Measurements from ENCODE around the gene RXRA.

GRCh38 chr9:134381671-134382516 is 55.6 kb downstream of the RXRA start:
- no peak for TF ChIP-seq USF2 (IDR thresholded peaks at IDR 0.05; ENCODE audit: borderline replicate concordance, low read depth, low read length)
- TF ChIP-seq NR2C1 (IDR thresholded peaks at IDR 0.05), result no peak
- TF ChIP-seq NFYB (IDR thresholded peaks at IDR 0.05; ENCODE audit: insufficient read depth, low read depth, low read length), result no peak
- peak; percentile 9 to 59 (median 47); a peak in 5 of 6 replicates for TF ChIP-seq CTCF (IDR thresholded peaks at IDR 0.05 in 2 of 3, conservative IDR thresholded peaks at IDR 0.05 in 1 of 3; ENCODE audit: control insufficient read depth in 2 of 3, extremely low read depth in 1 of 3, insufficient read depth in 1 of 3, low read depth in 3 of 3, low read length in 3 of 3)
- TF ChIP-seq POU2F2 (IDR thresholded peaks at IDR 0.05; ENCODE audit: borderline replicate concordance, low read depth, low read length), result no peak
- no peak for TF ChIP-seq SREBF2 (IDR thresholded peaks at IDR 0.05; ENCODE audit: low read length)
- TF ChIP-seq MAX (IDR thresholded peaks at IDR 0.05; ENCODE audit: low read depth, low read length), result no peak
- no peak for TF ChIP-seq POLR2A (IDR thresholded peaks at IDR 0.05; ENCODE audit: low read depth, low read length)
- no peak for TF ChIP-seq BRCA1 (IDR thresholded peaks at IDR 0.05; ENCODE audit: low read depth, low read length)
- no peak for TF ChIP-seq ZBTB11 (CRISPR knock-in tag; IDR thresholded peaks at IDR 0.05)
- TF ChIP-seq MYC (IDR thresholded peaks at IDR 0.05; ENCODE audit: insufficient read depth, insufficient read length, insufficient replicate concordance, low read length, severe bottlenecking), result no peak

Measured in GM12878 (cell line).